ENCODE results near the gene PVRIG.

- TF ChIP-seq POLR2A (IDR thresholded peaks at IDR 0.05; ENCODE audit: low read depth, low read length) (peak; percentile 29; the same call in 1 of the 2 replicates), SPI1 (IDR thresholded peaks at IDR 0.05; ENCODE audit: low read depth, low read length) (peak; percentile 80), TAF1 (IDR thresholded peaks at IDR 0.05; ENCODE audit: low read depth, low read length) (no peak; the same call in 1 of the 2 replicates), POLR2AphosphoS5 (IDR thresholded peaks at IDR 0.05; ENCODE audit: low read depth, low read length) (peak; percentile 46; the same call in 1 of the 2 replicates), PAX5 (IDR thresholded peaks at IDR 0.05; ENCODE audit: insufficient read depth, low read length, severe bottlenecking) (no peak)
Observed at GRCh38 chr7:100211342-100211780, 8.4 kb upstream of the PVRIG start.

Data from GM12891 (cell line).